HepG2 (cell line): ENCODE measurements around the gene RTEL1. TPM values are rescaled to one million over a fixed set of nuclear protein-coding genes. Genes with fewer than 3 reads are reported as not detected.
A peak's percentile ranks its signal among the peaks of the same experiment; 100 is the strongest.

Source experiments
- ATM ChIP-seq: fragments of 450-650 bp; IDR thresholded peaks from 2 replicates; pipeline ENCODE4 v1.7.1; 2017; ENCODE audit warnings: mild to moderate bottlenecking, borderline replicate concordance
- ERF ChIP-seq: IDR thresholded peaks from 2 replicates; pipeline ENCODE4 v1.6.1; 2018; ENCODE audit warnings: missing biosample characterization, missing genetic modification reagents
- FOSL1 ChIP-seq: sonication (generic); formaldehyde crosslinking; IDR thresholded peaks from 2 replicates; pipeline ENCODE4 v1.9.0; 2021; ENCODE audit warnings: missing genetic modification reagents, borderline replicate concordance
- MTF1 ChIP-seq: sonication (generic); formaldehyde crosslinking; IDR thresholded peaks from 2 replicates; pipeline ENCODE4 v1.5.0; 2020; ENCODE audit warnings: missing genetic modification reagents
- PHB2 ChIP-seq: fragments of 450-650 bp; IDR thresholded peaks from 2 replicates; pipeline ENCODE4 v1.6.1; 2018; ENCODE audit not compliant: partially characterized antibody
- REL ChIP-seq: sonication (generic); formaldehyde crosslinking; conservative IDR thresholded peaks from 2 replicates; pipeline ENCODE4 v1.8.0; 2022; ENCODE audit warnings: mild to moderate bottlenecking, missing genetic modification reagents, moderate library complexity
- YEATS2 ChIP-seq: sonication (generic); formaldehyde crosslinking; IDR thresholded peaks from 2 replicates; pipeline ENCODE4 v1.4.0; 2020; ENCODE audit warnings: missing genetic modification reagents, borderline replicate concordance
- ZBTB38 ChIP-seq: sonication (generic); formaldehyde crosslinking; IDR thresholded peaks from 2 replicates; pipeline ENCODE4 v1.5.1; 2020; ENCODE audit warnings: mild to moderate bottlenecking, missing genetic modification reagents
- ZNF33A ChIP-seq: sonication (generic); formaldehyde crosslinking; IDR thresholded peaks from 2 replicates; pipeline ENCODE4 v1.5.1; 2020; ENCODE audit warnings: missing genetic modification reagents, mild to moderate bottlenecking, moderate library complexity, borderline replicate concordance
- ZNF547 ChIP-seq: sonication (generic); formaldehyde crosslinking; IDR thresholded peaks from 2 replicates; pipeline ENCODE4 v1.5.1; 2020; ENCODE audit warnings: mild to moderate bottlenecking, missing genetic modification reagents
- polyA plus RNA-seq, 8 experiments: library from polyadenylated mRNA; depleted of rRNA in 3 of 8; stranded (reverse) in 7 of 8; unstranded in 1 of 8; fragments of >200 nt; fragmentation: Illumina TruSeq in 4 of 8; extraction: Trizol in 4 of 8; gene quantifications; 2 replicates each; pipeline versions ENCODE4 v1.2.1 to v1.2.3, GENCODE V29; 2011 to 2016; ENCODE audit warnings: low read depth in 4 of 8, missing spikeins in 1 of 8, mixed read lengths in 1 of 8; ENCODE audit not compliant: insufficient read depth in 1 of 8
- total RNA-seq, 5 experiments: library from RNA; depleted of rRNA; stranded (reverse); fragments of >200 nt; fragmentation: Illumina TruSeq; extraction: Trizol; gene quantifications; 2 replicates each; pipeline ENCODE4 v1.2.3, GENCODE V29; 2016; ENCODE audit warnings: low read depth in 1 of 5
- TF ChIP-seq, protein P1 (sequence below): sonication (generic); formaldehyde crosslinking; IDR thresholded peaks from 2 replicates; pipeline ENCODE4 v1.5.0; 2020; ENCODE audit warnings: mild to moderate bottlenecking, missing genetic modification reagents
- TF ChIP-seq, protein P2 (sequence below): sonication (generic); formaldehyde crosslinking; conservative IDR thresholded peaks from 2 replicates; pipeline ENCODE4 v1.5.0; 2020; ENCODE audit warnings: missing genetic modification reagents
- TF ChIP-seq, protein P3 (sequence below): sonication (generic); formaldehyde crosslinking; IDR thresholded peaks from 2 replicates; pipeline ENCODE4 v1.5.0; 2020; ENCODE audit warnings: missing genetic modification reagents
- TF ChIP-seq, protein P4 (sequence below): sonication (generic); formaldehyde crosslinking; IDR thresholded peaks from 2 replicates; pipeline ENCODE4 v1.4.0; 2020; ENCODE audit warnings: missing genetic modification reagents
- TF ChIP-seq, protein P5 (sequence below): sonication (generic); formaldehyde crosslinking; IDR thresholded peaks from 2 replicates; pipeline ENCODE4 v1.5.1; 2020; ENCODE audit warnings: mild to moderate bottlenecking, missing genetic modification reagents
- TF ChIP-seq, protein P6 (sequence below): IDR thresholded peaks from 2 replicates; pipeline ENCODE4 v1.6.1; 2016

Gene RTEL1
- total and polyA plus RNA-seq, 2 of the 13 experiments (the other 11 are each of a cell fraction or from before 2014, with no cell fraction given), result 21.8 to 36.4 TPM

DNA sequence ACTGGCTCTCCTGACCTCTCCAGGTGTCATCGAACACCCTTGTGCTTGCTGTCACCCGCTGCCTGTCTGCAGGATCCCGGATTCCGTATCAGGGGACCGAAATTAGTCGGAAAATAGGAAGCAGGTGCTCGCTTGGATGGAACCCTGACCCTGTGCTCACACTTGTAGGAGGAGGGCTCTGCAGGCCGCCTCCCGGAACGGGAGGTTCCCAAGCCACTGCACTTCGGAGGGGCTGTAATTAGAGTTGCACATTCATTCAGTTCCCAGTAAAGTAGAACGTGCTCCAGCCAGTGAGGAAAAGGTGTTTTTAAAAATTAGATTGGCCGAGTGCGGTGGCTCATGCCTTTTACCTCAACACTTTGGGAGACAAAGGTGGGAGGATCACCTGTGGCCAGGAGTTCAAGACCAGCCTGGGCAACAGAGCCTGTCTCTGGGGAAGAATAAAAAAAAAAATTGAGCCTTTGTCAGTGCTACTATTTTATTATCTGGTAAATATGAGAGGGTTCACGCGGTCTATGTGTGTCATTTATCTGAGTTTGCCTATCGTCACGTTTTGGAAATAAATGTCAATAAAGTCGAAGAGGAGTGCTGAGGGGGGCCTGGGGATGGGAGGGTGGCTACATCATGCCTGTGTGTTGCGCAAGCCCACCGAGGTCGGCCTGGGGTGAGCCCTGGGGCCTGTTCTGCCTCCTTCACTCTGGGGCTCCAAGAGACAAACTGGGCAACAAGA lies 29.7 kb upstream of the RTEL1 start (continued):
- TF ChIP-seq, protein P1, sequence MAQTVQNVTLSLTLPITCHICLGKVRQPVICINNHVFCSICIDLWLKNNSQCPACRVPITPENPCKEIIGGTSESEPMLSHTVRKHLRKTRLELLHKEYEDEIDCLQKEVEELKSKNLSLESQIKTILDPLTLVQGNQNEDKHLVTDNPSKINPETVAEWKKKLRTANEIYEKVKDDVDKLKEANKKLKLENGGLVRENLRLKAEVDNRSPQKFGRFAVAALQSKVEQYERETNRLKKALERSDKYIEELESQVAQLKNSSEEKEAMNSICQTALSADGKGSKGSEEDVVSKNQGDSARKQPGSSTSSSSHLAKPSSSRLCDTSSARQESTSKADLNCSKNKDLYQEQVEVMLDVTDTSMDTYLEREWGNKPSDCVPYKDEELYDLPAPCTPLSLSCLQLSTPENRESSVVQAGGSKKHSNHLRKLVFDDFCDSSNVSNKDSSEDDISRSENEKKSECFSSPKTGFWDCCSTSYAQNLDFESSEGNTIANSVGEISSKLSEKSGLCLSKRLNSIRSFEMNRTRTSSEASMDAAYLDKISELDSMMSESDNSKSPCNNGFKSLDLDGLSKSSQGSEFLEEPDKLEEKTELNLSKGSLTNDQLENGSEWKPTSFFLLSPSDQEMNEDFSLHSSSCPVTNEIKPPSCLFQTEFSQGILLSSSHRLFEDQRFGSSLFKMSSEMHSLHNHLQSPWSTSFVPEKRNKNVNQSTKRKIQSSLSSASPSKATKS (CRISPR knock-in tag), result no peak; the same call in 1 of the 2 replicates
- no peak for TF ChIP-seq ATM
- peak; percentile 95; the same call in 1 of the 2 replicates for TF ChIP-seq ZNF547 (CRISPR knock-in tag)
- peak; percentile 98 for TF ChIP-seq ERF (CRISPR knock-in tag)
- TF ChIP-seq YEATS2 (CRISPR knock-in tag), result peak; percentile 98
- TF ChIP-seq, protein P2, sequence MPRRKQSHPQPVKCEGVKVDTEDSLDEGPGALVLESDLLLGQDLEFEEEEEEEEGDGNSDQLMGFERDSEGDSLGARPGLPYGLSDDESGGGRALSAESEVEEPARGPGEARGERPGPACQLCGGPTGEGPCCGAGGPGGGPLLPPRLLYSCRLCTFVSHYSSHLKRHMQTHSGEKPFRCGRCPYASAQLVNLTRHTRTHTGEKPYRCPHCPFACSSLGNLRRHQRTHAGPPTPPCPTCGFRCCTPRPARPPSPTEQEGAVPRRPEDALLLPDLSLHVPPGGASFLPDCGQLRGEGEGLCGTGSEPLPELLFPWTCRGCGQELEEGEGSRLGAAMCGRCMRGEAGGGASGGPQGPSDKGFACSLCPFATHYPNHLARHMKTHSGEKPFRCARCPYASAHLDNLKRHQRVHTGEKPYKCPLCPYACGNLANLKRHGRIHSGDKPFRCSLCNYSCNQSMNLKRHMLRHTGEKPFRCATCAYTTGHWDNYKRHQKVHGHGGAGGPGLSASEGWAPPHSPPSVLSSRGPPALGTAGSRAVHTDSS (CRISPR knock-in tag), result no peak
- TF ChIP-seq, protein P3, sequence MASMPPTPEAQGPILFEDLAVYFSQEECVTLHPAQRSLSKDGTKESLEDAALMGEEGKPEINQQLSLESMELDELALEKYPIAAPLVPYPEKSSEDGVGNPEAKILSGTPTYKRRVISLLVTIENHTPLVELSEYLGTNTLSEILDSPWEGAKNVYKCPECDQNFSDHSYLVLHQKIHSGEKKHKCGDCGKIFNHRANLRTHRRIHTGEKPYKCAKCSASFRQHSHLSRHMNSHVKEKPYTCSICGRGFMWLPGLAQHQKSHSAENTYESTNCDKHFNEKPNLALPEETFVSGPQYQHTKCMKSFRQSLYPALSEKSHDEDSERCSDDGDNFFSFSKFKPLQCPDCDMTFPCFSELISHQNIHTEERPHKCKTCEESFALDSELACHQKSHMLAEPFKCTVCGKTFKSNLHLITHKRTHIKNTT (CRISPR knock-in tag), result no peak
- no peak for TF ChIP-seq ZNF33A (CRISPR knock-in tag)
- 0 out of 2 replicates have a peak, but pooled peaks have one; percentile 60 for TF ChIP-seq REL (CRISPR knock-in tag)
- TF ChIP-seq, protein P4, sequence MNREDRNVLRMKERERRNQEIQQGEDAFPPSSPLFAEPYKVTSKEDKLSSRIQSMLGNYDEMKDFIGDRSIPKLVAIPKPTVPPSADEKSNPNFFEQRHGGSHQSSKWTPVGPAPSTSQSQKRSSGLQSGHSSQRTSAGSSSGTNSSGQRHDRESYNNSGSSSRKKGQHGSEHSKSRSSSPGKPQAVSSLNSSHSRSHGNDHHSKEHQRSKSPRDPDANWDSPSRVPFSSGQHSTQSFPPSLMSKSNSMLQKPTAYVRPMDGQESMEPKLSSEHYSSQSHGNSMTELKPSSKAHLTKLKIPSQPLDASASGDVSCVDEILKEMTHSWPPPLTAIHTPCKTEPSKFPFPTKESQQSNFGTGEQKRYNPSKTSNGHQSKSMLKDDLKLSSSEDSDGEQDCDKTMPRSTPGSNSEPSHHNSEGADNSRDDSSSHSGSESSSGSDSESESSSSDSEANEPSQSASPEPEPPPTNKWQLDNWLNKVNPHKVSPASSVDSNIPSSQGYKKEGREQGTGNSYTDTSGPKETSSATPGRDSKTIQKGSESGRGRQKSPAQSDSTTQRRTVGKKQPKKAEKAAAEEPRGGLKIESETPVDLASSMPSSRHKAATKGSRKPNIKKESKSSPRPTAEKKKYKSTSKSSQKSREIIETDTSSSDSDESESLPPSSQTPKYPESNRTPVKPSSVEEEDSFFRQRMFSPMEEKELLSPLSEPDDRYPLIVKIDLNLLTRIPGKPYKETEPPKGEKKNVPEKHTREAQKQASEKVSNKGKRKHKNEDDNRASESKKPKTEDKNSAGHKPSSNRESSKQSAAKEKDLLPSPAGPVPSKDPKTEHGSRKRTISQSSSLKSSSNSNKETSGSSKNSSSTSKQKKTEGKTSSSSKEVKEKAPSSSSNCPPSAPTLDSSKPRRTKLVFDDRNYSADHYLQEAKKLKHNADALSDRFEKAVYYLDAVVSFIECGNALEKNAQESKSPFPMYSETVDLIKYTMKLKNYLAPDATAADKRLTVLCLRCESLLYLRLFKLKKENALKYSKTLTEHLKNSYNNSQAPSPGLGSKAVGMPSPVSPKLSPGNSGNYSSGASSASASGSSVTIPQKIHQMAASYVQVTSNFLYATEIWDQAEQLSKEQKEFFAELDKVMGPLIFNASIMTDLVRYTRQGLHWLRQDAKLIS (CRISPR knock-in tag), result peak; percentile 90
- peak; percentile 35; the same call in 1 of the 2 replicates for TF ChIP-seq MTF1 (CRISPR knock-in tag)
- TF ChIP-seq ZBTB38 (CRISPR knock-in tag), result peak; percentile 60; the same call in 1 of the 2 replicates
- TF ChIP-seq, protein P5, sequence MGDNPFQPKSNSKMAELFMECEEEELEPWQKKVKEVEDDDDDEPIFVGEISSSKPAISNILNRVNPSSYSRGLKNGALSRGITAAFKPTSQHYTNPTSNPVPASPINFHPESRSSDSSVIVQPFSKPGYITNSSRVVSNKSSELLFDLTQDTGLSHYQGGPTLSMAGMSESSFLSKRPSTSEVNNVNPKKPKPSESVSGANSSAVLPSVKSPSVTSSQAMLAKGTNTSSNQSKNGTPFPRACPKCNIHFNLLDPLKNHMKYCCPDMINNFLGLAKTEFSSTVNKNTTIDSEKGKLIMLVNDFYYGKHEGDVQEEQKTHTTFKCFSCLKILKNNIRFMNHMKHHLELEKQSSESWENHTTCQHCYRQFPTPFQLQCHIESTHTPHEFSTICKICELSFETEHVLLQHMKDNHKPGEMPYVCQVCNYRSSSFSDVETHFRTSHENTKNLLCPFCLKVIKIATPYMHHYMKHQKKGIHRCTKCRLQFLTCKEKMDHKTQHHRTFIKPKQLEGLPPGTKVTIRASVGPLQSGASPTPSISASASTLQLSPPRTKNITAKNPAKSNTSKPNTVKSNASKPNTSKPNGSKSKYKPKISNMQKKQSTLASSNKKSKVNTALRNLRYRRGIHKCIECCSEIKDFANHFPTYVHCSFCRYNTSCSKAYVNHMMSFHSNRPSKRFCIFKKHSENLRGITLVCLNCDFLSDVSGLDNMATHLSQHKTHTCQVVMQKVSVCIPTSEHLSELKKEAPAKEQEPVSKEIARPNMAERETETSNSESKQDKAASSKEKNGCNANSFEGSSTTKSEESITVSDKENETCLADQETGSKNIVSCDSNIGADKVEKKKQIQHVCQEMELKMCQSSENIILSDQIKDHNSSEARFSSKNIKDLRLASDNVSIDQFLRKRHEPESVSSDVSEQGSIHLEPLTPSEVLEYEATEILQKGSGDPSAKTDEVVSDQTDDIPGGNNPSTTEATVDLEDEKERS (CRISPR knock-in tag), result peak; percentile 95
- no peak for TF ChIP-seq FOSL1 (CRISPR knock-in tag)
- no peak for TF ChIP-seq PHB2
- TF ChIP-seq, protein P6, sequence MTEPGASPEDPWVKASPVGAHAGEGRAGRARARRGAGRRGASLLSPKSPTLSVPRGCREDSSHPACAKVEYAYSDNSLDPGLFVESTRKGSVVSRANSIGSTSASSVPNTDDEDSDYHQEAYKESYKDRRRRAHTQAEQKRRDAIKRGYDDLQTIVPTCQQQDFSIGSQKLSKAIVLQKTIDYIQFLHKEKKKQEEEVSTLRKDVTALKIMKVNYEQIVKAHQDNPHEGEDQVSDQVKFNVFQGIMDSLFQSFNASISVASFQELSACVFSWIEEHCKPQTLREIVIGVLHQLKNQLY, result peak; percentile 21; the same call in 1 of the 2 replicates
